Fibroblast of mammary gland (primary cell): ENCODE measurements around the gene SLC37A1.

Source experiments
- DNase-seq: peaks from one replicate; pipeline ENCODE4 v3.0.0-alpha.2; 2010; ENCODE audit warnings: low read depth
- H3K4me3 ChIP-seq: 2 replicates; pipeline ENCODE4 v1.5.1; 2011; ENCODE audit warnings: low read depth, mild to moderate bottlenecking, low read length, moderate library complexity; ENCODE audit not compliant: control insufficient read depth
- TF ChIP-seq, protein P1 (sequence below): conservative IDR thresholded peaks from 2 replicates; pipeline ENCODE4 v1.5.1; 2011; ENCODE audit warnings: low read depth, low read length, inconsistent platforms; ENCODE audit not compliant: control insufficient read depth, insufficient read depth

The SLC37A1 gene

DNA sequence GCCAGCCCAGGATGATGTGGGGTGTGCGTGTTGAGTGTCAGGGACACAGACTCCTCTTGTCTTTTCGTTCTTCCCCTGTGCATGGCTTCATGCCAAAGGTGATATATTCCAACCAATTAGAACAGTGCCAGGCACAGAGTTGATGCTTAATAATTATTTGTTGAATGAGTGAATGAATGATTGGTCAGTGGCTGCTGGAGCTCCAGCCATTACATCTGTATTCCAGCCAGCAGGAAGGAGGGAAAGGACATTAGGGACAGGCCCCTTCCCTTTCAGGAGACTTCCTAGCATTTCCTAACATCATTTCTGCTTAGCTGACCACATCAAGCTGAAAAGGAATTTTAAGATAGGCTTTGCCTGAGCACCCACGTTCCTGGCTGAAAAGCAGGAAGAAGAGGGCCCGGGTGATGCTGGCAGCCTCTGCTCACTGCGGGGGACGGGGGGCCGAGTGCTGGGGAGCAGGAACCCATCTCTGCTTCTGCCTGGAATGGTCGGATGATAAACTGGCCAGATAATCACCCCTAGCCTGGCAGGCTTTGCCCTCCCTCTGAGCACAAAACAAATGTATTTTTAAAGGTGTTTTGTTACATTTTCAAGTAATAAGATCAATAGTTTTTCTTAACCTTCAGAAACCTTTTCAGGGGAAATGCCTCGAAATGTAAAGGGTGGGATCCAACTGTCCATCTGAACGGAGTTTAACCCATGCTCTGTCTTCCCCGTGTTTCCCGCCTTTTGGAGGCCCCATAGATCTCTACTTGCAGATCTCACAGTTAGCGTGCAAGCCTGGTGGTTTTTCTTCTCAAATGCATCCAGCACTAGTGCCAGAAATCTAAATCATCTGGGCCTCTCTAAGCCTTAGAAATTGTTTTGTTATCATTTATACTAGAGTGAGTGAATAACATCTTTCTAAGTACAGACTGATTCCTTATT is 39.0 kb downstream of the SLC37A1 start:
- TF ChIP-seq, protein P1, sequence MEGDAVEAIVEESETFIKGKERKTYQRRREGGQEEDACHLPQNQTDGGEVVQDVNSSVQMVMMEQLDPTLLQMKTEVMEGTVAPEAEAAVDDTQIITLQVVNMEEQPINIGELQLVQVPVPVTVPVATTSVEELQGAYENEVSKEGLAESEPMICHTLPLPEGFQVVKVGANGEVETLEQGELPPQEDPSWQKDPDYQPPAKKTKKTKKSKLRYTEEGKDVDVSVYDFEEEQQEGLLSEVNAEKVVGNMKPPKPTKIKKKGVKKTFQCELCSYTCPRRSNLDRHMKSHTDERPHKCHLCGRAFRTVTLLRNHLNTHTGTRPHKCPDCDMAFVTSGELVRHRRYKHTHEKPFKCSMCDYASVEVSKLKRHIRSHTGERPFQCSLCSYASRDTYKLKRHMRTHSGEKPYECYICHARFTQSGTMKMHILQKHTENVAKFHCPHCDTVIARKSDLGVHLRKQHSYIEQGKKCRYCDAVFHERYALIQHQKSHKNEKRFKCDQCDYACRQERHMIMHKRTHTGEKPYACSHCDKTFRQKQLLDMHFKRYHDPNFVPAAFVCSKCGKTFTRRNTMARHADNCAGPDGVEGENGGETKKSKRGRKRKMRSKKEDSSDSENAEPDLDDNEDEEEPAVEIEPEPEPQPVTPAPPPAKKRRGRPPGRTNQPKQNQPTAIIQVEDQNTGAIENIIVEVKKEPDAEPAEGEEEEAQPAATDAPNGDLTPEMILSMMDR = no peak
- DNase-seq = no peak
- H3K4me3 ChIP-seq = no peak overlapping the region

DNA sequence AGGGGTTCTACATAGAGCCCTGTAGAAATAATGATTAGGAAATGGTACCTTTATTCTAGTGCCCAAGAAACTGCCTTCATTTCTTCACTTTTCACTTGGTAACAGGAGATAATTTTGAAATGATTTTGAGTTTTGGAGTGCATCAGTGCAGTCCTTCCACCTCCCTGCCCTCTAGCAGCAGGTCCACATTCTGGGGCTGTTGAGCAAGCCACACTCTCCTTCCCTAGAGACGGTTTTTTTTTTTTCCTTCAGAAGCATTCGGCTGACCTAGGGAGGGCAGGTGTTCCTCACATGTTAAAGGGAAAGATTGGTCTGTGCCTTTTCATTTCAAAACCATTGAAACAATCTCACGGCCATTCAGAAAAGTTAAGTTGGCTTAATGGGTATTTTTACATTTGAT is 39.8 kb downstream of the SLC37A1 start:
- TF ChIP-seq, protein P1 = no peak
- no peak overlapping the region for H3K4me3 ChIP-seq
- DNase-seq = no peak

DNA sequence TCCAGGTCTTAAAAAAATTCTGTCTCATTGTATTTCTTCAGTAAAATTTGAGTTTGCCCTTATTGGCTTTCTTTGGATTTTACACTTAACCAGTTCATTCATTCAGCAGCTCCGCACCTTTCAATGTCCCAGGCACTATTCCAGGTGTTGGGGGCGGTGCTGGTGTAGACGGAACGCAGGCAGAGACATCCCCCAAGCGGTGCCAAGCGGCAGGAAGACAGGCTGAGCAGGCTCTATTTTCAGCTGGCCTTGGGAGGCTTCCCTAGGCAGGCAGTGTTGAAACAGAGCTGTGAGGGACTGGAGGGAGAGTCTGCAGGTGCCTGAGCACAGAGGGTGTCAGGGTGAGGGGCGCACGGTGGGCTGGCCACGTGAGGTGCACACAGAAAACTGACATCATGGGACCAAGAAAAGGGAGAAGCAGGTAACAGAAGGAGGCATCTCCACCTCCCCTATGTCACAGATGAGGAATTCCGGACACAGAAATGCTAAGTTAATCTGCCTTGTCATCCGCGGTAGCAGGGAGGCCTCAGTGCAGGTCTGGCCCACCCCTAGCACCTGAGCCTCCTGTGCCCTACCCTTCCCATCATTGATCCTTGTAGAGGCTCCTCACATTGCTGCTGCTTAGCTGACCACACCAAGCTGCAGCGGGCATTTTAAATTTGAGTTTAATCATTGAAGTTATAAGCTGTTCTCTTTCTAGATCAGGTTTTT is 40.8 kb downstream of the SLC37A1 start:
- TF ChIP-seq, protein P1 = no peak
- no peak for DNase-seq
- H3K4me3 ChIP-seq = no peak overlapping the region

DNA sequence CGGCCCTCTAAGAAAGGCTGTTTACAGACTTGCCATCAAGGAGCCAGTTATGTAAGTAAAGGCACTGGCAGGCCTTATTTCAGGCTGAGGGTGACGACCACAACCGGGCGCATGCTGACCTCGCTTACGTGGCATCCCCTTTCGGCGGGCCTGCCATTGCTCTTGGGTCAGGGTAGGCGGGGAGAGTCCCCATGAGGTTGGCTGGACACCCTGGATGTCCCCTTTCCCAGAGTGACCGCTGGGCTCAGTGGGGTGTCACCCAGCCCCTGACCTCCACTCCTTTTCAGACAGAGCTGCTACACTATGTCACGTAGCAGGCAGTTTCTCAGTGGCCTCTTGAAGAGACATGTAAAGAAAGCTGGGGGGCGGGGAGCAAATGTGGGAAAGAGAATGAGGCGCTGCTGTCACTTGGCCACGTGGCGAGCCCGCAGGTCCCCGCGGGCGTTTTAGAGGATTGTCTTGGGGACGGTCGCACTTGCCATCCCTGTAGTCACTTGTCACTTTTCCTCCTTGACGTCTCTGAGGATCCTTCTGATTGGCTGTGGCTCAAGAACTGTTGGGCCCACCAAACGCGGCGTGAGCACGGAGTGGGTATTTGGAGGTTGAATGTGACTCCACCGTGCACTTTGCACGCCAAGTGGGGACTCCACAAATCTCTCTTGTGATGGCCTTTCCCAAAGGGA is 42.2 kb downstream of the SLC37A1 start:
- TF ChIP-seq, protein P1 = no peak
- no peak for DNase-seq
- no peak overlapping the region for H3K4me3 ChIP-seq

DNA sequence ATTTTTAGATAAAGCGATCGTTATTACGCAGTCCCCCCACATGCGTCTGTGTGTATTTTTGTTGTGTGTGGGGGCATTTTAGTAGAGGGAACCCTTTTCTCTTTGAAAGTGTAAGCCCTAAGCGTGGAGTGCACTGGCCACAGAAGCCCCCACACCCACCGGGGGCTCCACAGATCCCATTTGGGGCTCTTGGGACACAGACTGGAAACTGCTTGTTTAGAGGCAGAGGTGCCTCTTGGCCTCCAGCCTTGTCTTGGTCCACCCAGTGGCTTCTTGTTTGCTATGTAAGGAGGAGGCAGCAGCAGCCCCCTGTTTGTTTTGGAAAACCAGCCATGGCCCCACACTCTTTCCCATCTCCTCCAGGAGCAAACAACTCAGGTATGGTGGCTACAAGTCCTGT is 42.8 kb downstream of the SLC37A1 start:
- DNase-seq = no peak
- no peak overlapping the region for H3K4me3 ChIP-seq
- TF ChIP-seq, protein P1 = no peak

DNA sequence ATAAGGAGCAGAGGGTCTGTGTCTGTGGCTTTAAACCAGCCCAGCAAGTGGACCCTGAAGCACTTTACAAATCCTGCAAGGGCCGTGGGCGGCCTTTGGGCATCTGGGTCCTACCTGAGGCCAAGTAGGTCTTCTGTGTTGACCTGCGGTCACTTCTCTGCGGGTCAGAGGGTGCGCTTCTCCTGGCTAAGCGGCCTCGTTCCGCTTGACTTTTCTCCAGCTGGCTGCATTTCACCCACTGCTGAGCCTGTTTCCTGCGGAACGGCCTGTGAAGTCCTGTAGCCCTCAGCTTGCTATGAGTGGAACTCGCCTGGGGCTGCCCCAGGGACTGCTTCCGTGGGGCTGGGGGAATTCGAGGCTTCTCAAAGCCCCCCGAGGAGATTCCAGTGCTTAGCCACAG is 43.3 kb downstream of the SLC37A1 start:
- TF ChIP-seq, protein P1 = no peak
- DNase-seq = no peak

More for the DNA sequence above, 43.3 kb downstream of the SLC37A1 start:
- no peak overlapping the region for H3K4me3 ChIP-seq
